DMS79 (cell line): ENCODE data around the gene UBR3.
"Not testable (repeated sequence)": the region's sequence is repeated elsewhere in the genome, so short reads cannot be mapped to it uniquely, and the experiment has no call there.

Experiments
- DNase-seq: peaks from one replicate; lab custom pipeline; 2025; lab: John Stamatoyannopoulos, UW

The UBR3 gene

DNA sequence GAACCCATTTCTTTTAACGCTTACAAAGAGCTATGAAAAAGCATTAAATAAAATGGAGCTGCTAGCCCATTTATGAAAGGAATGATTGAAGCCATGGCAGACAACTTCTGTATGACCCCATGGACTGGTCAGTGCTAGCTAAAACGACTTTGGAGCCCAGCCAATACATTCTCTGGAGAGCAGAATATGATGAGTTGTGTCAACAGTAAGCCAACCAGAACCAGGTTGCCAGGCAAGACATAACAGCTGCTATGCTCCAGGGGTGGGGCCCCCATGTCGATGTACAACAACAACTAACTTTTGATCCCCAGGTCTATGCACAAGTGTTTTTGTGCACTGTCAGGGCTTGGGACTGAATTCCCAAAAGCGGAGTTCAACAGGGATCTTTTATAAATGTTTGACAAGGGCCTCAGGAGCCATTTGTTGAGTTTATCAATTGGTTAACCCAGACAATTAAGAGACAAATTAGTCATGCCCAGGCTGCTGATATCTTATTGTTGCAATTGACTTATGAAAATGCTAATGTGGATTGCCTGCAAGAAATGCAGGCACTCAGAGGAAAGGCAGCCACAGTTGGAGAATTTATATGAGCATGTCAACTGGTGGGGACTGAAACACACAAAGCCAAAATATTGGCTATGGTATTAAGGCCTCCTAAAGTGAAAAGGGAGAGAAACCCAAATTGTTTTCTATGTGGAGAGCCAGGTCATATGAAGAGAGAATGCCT, 286.1 kb downstream of the UBR3 start:
- DNase-seq, result no peak

DNA sequence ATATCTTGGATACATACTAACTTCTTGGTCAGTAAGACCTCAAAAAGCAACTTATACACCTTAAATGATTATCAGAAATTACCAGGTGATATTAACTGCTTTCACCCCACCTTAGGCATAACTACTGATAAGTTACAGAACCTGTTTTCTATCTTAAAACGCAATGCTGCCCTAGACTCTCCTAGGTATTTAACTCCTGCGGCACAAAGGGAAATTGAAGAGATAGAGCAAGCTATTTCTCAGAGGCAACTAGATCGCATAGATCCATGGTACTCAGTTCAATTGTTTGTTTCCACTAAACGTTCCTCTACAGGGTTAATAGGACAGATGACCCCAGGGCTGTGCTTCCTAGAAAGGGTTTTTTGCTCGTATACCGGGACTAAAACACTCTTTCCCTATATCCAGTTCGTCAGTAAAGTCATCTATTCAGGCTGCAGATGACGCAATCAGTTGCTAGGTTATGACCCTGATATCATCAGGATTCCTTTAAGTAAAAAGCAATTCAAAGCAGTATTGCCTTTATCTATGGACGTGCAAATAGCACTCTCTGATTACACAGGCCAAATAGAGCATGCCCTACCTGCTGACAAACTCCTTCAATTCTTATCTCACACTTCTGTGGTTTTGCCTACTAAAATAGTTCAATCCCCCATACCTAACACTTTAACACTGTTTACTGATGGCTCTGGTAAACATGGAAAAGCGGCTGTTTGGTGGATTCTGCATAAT, 288.4 kb downstream of the UBR3 start:
- DNase-seq, result no peak

DNA sequence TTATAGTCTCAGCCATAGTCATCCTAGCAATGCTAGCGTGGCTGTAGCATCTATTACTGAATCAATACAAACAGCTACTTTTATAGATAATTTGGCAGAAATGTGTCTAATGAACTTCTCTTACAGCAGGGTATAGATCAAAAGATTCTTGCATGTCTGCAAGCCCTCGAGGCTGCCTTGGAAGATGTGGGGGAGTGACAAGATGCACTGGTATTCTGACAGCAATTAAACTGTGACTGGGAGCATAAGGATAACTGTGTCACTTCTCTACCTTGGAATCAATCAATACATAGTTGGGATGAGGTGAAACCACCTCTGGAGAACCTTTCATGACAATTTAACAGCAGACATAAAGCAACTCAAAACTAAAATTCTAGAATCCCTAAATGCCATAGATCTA, 291.4 kb downstream of the UBR3 start:
- no peak for DNase-seq

DNA sequence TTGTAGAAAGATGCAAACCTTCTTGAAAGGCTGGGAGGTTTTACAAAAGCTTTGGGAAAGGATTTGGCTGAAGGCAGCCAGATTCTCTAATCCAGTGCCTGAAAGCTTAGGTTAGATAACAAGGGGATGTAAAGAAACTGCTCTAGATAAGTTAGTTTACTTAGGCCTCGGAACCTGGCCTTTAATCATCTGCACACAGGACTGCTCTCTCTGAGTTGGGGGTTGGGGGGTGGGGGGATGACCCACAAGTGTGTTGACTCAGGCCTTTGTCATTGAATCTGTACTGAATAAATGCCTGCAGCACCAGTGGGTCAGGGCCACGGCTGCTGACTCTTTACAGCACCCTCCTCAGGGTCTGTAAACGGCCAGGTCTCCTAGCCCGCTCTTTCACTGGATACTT, 292.1 kb downstream of the UBR3 start:
- DNase-seq, result not testable (repeated sequence)

DNA sequence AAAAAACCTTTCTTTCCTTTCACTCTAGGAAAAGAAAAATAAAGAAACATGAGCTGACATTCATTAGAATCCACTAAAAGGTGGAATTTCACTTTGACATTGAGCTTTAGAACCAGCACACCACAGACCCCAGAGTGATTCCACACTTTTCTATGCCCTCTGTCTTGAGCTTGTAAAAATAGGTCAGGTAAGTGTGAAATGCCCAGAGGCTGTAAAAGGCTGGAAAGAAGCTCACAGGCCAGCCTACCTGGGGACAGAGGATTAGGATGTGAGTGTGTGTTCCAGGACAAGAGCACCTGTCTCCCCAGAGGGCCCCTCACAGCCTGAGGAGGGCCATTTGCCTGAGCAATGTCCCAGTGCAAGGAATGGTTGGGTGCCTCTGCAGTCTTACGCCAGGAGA, 294.4 kb downstream of the UBR3 start:
- DNase-seq, result no peak

- no peak for DNase-seq
Observed at GRCh38 chr2:170122883-170123547, 295.8 kb downstream of the UBR3 start.

- DNase-seq, result no peak
Observed at GRCh38 chr2:170123593-170123992, 296.3 kb downstream of the UBR3 start.

DNA sequence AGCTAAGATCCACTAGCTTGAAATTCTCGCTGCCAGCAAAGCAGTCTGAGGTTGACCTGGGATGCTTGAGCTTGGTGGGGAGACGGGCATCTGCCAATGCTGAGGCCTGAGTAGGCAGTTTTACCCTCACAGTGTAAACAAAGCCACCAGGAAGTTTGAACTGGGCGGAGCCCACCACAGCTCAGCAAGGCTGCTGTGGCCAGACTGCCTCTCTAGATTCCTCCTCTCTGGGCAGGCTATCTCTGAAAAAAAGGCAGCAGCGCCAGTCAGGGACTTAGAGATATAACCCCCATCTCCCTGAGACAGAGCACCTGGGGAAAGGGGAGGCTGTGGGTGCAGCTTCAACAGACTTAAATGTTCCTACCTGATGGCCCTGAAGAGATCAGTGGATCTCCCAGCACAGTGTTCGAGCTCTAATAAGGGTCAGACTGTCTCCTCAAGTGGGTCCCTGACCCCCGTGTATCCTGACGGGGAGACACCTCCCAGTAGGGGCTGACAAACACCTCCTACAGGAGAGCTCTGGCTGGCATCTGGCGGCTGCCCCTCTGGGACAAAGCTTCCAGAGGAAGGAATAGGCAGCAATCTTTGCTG, 299.0 kb downstream of the UBR3 start:
- DNase-seq, result not testable (repeated sequence)
